Head of caudate nucleus (tissue), 42 donors: ENCODE results near the gene DCDC2C.

Experiments
- DNase-seq, 42 donors: peaks; one replicate each; pipeline versions ENCODE4 v3.0.0 to v3.0.0-alpha.2; 2020 to 2021; ENCODE audit warnings: mixed read lengths in 7 of 42
- intact Hi-C: fragments of 100-400 bp; cut with DNase I; formaldehyde crosslinking; loops from one replicate; pipeline ENCODE4 v1.15.0; 2022

The DCDC2C gene

DNA sequence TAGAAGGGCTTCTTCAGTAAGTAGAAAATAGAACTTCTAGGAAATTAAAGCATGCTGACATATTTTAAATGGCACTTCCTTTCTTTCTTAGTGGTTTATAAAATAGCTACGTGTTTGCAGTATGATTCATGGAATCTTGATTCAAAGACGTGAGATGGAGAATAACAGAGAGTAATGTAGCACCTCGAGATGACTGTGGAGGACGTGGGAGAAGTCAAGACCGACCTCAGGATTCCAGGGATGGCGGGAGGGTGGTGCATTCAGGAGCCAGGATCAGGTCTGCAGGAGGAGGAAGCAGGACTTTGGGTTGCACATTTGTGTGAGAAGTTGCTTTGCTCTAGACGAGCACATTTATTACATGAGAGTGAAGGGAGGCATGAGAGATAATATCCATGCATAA is 56.0 kb downstream of the DCDC2C start:
- intact Hi-C loops: no loop called here
- no peak for DNase-seq

DNA sequence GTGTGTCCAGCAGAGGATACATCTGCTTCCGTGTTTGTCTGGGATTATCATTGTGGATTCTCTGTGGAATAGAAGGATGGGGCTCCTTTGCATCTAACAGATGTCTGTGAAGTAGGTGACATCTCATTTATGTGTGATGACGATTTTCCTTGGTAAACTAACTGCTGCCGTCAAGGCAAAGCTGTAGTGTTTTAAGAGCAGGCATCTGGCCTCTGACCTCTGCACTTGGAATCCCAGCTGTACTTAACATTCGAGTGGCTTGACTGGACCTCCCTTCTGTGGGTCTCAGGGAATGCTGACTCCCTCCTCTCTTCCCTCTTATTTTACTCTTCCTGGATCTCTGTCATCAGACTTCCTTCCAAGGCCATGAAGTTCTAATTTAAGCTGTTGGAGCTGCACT is 56.4 kb downstream of the DCDC2C start:
- intact Hi-C loops: no loop called here

DNA sequence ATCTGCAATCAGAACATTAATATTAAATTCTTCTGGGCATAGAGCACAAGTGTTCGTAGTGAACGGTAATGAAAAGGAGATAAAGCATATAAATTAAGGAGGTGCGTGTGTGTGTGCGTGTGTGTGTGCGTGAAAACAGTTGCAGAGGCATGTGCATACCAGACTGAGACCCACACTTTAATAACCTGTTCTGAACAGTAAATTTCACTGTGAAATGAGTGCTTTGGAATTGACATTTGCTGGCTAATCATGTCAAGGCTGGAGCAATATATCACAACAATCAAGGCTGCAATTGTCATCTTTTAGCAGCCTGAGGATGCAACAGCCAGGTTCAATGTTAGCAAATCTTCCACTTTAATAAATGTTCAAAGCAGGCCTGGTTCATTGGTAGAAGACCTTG is 57.9 kb downstream of the DCDC2C start:
- no peak for DNase-seq
- intact Hi-C loops: no loop called here

More for the DNA sequence above, 56.4 kb downstream of the DCDC2C start:
- DNase-seq: no peak

- DNase-seq: peak in 1 of 42 donors; percentile 18
- intact Hi-C loops: no loop called here
These were observed 59.5 kb downstream of the DCDC2C start for GRCh38 chr2:3762771-3763447.

DNA sequence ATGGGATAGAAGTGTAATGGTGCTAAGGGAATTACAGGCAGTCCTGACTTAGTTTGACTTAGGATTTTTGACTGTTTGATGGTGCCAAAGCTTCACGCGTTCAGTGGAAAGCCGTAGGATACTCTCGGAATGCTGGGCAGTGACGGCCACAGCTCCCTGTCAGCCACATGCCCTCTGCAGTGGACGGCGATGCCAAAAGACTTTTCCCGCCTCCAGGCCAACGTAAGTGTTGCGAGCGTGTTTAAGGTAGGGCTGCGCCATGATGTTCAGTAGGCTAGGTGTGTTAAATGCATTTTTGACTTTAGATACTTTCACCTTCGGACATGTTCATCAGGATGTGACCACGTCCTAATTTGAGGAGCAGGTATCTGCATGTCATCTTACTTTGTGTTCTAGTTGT is 63.4 kb downstream of the DCDC2C start:
- intact Hi-C loops: no loop called here
- DNase-seq: no peak

DNA sequence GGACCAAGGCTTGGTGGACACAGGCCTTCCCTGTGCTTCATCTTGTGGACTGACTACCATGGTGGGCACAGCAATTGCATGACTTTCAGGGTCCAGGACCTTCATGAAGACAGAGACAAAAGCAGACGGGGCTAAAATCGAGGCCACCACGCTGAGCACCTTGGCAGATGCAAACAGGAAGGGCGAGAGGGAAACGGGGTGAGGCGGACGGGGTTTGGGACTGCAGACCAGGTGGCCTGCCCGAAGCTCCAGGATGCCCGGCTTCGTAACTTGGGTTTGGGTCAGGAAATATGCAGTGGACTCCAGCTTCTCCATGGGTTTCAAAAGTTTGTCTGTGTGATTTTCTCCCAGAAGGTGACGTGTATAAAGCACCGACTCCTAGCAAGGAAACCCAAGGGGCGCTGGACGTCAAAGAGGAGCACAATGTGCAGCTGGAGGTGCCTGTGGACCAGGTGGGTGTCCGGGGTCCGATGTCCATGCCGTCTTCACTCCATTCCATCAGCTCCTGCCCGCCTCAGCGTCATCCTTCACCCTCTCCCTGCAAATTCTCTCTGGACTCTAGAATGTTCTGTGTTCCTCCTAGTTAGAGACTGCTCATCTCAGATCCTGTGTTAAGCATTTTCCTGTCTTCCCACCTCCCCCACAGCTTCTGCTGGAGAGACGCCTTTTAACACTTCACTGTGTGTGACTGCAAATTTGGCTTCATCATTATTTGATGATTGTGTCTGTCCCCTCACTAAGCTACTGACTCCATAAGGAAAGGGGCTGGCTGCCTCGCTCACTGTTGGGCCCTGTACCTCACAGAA is 65.8 kb downstream of the DCDC2C start:
- intact Hi-C loops: no loop called here
- peak in 1 of 42 donors; percentile 20 for DNase-seq

GRCh38 chr2:3769766-3770165 is 66.4 kb downstream of the DCDC2C start:
- DNase-seq: peak in 1 of 42 donors; percentile 18
- intact Hi-C loops: no loop called here

DNA sequence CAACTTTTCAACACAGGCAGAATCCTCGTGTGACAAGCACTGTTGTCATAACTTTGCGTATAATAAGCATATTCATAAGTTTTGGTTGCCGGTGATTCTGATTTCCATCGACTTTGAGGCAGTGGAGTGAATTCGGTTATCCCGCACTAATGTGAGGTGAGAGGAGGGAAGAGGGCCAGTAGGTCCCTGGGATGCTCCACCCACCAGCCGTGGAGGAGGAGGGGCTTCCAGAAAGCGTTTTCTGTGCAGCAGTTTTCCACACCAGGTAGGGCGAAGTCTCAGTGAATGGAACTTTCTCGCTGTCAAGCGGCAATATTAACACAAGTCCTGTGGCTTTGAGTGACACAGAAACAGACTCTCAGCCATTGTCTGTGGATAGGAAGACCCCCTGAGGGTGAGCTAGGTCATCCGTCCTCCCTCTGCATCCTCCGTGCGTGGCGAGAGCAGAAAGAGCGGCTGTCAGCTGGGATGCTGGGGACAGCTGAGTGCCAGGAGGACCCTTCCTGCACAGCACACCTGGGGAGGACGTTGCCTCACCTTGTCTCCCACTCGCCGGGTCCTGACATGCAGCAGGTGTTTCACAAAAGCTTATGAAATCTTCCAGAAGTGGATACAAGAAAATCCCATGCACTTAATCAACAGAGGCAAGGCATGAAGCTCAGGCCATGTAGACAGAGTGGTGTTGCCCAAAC is 67.5 kb downstream of the DCDC2C start:
- intact Hi-C loops: no loop called here
- peak in 1 of 42 donors; percentile 37 for DNase-seq

- DNase-seq: peak in 1 of 42 donors; percentile 14
- intact Hi-C loops: no loop called here
These were observed 68.2 kb downstream of the DCDC2C start for GRCh38 chr2:3771576-3771975.

DNA sequence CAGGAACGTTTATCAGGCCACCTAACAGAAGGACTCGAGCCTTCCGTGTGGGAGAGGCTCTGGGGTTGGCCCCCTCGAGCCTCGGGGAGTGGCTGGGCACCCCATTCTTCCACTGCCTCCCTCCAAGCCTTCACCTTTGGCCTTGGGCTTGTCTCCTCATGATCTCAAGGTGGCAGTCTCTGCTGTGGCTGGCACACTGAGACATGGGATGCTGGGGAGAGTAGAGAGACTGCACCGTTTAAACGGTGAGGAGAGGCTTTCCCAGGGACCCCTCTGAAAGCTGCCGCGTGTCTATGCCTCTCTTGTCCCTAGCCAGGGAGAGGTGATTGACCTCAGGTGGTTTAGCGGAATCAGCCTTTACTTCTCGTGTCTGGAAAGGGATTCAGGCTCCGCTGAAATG is 71.0 kb downstream of the DCDC2C start:
- intact Hi-C loops: no loop called here
- DNase-seq: peak in 1 of 42 donors; percentile 25

GRCh38 chr2:3776311-3776710 is 72.9 kb downstream of the DCDC2C start:
- DNase-seq: peak in 1 of 42 donors; percentile 21
- intact Hi-C loops: no loop called here

DNA sequence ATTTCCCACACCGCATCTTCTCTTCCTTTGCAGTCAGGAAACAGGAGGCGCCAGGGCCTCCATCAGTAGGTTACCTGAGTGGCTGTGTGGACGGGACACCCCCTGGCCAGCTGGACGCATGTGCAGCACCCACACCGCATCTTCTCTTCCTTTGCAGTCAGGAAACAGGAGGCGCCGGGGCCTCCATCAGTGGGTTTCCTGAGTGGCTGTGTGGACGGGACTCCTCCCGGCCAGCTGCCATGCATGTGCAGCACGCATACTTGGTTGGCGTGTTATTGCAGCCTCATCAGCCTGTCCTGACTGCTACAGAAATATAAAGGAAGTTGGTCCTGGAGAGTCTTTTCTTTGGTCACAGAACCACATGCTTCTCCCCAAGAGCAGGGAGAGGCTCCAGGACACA is 74.6 kb downstream of the DCDC2C start:
- intact Hi-C loops: no loop called here
- DNase-seq: peak in 1 of 42 donors; percentile 1

DNA sequence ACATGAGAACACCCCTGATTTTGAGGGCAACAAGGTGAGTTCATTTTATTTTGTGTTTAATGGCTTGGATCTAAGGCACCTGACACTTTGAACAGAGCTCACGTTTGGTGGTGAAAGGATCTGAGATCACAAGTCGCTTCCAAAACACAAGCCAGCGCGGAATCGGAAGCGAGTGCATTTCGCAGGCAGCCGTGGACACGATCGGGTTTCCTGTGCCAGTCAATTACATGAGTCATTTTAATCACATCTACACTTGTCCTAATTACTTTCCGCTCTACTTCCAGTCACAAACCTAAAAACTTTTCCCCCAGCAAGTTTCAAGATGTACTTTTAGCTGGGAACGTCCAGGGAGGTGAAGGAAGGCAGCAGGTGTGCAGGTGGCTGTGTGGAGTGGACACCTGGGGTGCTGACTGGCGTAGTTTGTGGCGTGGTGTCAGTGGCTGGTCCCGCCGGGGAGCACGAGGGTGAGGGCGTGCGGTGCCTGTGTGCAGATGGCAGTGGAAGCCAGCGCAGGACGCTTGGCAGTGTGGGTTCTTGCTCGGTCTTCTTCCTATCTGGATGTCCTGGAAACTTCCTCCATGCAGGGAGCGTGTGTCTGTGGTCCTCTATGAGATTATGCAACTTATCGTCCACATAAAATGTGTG is 75.6 kb downstream of the DCDC2C start:
- intact Hi-C loops: no loop called here
- peak in 1 of 42 donors; percentile 26 for DNase-seq

- intact Hi-C loops: no loop called here
These were observed 76.2 kb downstream of the DCDC2C start for GRCh38 chr2:3779496-3780049.

DNA sequence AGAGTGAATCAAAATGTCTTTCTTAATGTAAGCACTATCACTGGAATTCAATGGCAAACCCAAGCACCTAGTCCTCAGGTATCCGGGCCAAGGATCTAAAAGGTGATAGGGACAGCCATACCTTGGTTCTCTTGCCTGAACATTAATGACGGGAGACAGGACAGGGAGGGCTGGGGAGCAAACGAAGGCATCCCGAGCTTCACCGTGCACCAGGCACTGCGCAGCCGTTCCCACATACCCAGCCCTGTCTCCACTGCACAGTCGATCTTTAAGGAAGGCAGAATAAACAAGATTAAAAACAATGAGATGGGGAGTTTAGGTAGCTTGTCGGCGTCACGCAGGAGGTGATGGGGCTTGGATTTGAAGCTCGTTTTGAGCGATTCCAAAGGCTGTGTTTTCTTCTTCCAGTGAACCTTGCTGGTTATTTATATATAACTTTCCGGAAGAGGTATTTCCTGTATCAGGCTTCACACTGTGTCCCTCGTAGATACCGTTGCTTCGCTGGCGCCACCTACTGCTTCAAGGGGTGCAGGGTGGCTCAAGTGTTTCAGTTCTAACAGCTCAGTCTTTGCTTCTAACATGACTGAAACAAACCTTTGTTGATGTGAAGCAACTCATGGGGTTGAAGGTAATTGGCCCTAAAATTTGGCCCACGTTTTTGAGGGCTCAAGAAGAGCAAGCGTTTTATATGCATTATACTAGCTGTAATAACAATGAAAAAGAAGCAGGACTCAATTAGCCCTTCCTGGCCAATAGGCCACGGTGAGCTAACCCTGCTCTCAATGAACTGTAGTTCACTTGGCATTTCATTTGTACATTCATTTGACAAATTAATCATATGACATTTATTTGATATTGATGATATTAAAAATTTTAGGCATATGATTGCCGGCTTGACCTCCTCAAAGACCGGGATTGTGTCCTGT is 77.4 kb downstream of the DCDC2C start:
- DNase-seq: peak in 37 of 42 donors; percentile 21 to 73 (median 46)
- intact Hi-C loops: no loop called here

More at GRCh38 chr2:3779496-3780049, 76.2 kb downstream of the DCDC2C start:
- peak in 1 of 42 donors; percentile 5 for DNase-seq

DNA sequence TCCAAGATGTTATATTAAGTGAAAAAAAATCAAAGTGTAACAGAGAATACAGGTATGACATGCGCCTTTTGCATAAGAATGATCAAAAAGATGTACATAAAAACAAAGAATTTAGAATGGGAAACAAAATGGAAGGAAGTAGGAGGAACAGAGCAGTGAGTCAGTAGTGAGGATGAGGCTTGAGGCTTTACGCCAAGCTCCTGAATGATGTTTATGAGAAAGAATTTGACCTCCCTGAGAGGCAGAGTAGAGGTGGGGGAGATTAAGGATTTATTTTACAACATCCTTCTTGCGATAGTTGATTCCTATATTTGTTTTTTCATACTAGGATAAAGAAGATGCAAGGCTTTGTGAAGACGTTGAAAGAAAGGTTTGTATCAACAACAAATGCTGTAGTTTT is 81.4 kb downstream of the DCDC2C start:
- no peak for DNase-seq
- intact Hi-C loops: no loop called here

DNA sequence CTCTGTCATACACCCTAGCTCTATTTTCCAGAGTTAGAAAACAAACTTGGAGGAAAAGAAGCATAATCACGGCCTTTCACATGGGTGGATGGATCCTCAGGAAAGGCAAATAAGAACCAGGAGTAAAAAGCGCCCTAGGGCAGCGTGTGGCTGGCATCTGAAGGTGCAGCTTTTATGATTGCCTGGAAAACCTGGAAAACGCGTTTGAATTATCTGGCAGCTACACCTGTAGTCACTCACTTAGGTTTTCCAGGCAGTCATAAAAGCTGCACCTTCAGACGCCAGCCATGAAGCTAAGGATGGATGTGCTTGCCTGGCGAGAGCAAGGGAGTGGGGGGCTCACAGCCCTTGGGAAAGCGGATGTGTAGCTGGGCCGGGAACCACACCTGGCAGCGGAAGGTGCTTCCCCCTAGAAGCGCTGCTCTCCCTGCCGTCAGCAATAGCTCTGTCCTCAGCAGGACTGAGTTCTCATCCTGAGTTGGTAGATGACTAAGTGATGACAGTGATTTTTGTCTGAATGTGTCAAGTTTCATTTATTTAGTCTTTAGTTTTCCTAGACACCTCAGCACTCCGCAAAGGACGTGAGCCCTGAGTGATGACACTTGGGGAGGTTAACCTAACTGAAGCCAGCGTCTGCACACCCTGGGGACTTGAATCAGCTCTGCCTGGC is 82.0 kb downstream of the DCDC2C start:
- peak in 1 of 42 donors; percentile 14 for DNase-seq

DNA sequence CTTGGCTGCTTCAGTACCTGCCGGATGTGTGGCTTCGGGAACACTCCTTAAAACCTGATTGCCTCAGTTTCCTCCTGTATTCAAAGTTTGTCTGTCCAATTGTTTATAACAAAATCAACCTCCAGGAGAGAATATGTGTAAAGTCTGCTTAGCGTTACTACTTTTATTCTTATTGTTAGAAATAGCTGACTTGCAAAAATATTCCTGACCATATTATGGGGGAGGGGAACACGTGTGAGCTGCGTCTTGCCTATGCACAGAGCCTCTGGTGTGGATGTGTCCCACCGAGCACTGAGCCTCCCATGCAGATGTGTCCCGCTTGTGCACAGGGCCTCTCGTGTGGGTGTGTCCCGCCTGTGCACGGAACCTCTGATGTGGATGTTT is 82.5 kb downstream of the DCDC2C start:
- DNase-seq: no peak
- intact Hi-C loops: no loop called here

More for the DNA sequence above, 82.0 kb downstream of the DCDC2C start:
- intact Hi-C loops: no loop called here
